Ecto neural progenitor cell (in vitro differentiated cells): Measurements from ENCODE around the gene APOC3.

Experiments used
- DNase-seq: peaks from one replicate; pipeline ENCODE4 v3.0.0-alpha.2; 2018; ENCODE audit warnings: low spot score

Gene APOC3

GRCh38 chr11:116804001-116804400 lies 25.7 kb upstream of the APOC3 start:
- DNase-seq, result no peak

- no peak for DNase-seq
These were observed 22.0 kb upstream of the APOC3 start for GRCh38 chr11:116807601-116808261.

GRCh38 chr11:116808262-116809175 lies 21.2 kb upstream of the APOC3 start:
- DNase-seq, result no peak

- no peak for DNase-seq
These were observed 18.5 kb upstream of the APOC3 start for GRCh38 chr11:116811194-116811593.

- no peak for DNase-seq
These were observed 17.6 kb upstream of the APOC3 start for GRCh38 chr11:116812109-116812508.

GRCh38 chr11:116813170-116813569 lies 16.5 kb upstream of the APOC3 start:
- DNase-seq, result no peak

- DNase-seq, result no peak
These were observed 15.8 kb upstream of the APOC3 start for GRCh38 chr11:116813781-116814471.

- no peak for DNase-seq
These were observed 15.2 kb upstream of the APOC3 start for GRCh38 chr11:116814502-116814901.

- DNase-seq, result no peak
These were observed 10.7 kb upstream of the APOC3 start for GRCh38 chr11:116819049-116819448.

GRCh38 chr11:116821050-116821918 lies 8.4 kb upstream of the APOC3 start:
- DNase-seq, result no peak

GRCh38 chr11:116822575-116822974 lies 7.1 kb upstream of the APOC3 start:
- no peak for DNase-seq

- DNase-seq, result no peak
These were observed 6.5 kb upstream of the APOC3 start, which contains the start of gene APOA4 for GRCh38 chr11:116823031-116823843. TSS of gene APOA4 (minus strand) at chr11:116823304. CDS start at chr11:116823191, 113 bp downstream.

- no peak for DNase-seq
These were observed 4.3 kb upstream of the APOC3 start for GRCh38 chr11:116825434-116825833.

- DNase-seq, result no peak
These were observed 3.6 kb upstream of the APOC3 start for GRCh38 chr11:116825854-116826750.

- no peak for DNase-seq
These were observed 2.8 kb upstream of the APOC3 start for GRCh38 chr11:116826751-116827431.

- no peak for DNase-seq
These were observed 2.2 kb upstream of the APOC3 start for GRCh38 chr11:116827461-116827860.

- DNase-seq, result no peak
These were observed 829 bp upstream of the APOC3 start for GRCh38 chr11:116828632-116829524.
